Thymus (tissue), 11 donors: ENCODE results near the gene MCTS1. TPM values are rescaled to one million over a fixed set of nuclear protein-coding genes. Genes with fewer than 3 reads are reported as not detected.
"Not testable (repeated sequence)": the region's sequence is repeated elsewhere in the genome, so short reads cannot be mapped to it uniquely, and the experiment has no call there.

ENCODE experiments used
- DNase-seq, 9 donors: peaks; one replicate each; pipeline ENCODE4 v3.0.0-alpha.2; 2013; ENCODE audit warnings: low spot score in 9 of 9, low read depth in 6 of 9, missing footprints in 1 of 9
- H3K27ac ChIP-seq, 2 donors: one replicate each; pipeline ENCODE4 v1.5.1; 2013; ENCODE audit warnings: control low read depth in 1 of 2, low read depth in 1 of 2, low read length in 1 of 2, mild to moderate bottlenecking in 1 of 2, moderate library complexity in 1 of 2
- H3K27me3 ChIP-seq, 2 donors: one replicate each; pipeline ENCODE4 v1.5.1; 2013; ENCODE audit warnings: low read length in 1 of 2; ENCODE audit not compliant: control insufficient read depth in 2 of 2, insufficient read depth in 1 of 2
- H3K36me3 ChIP-seq, 2 donors: one replicate each; pipeline ENCODE4 v1.5.1; 2013; ENCODE audit warnings: low read length in 1 of 2, mild to moderate bottlenecking in 1 of 2, moderate library complexity in 1 of 2; ENCODE audit not compliant: control insufficient read depth in 2 of 2, insufficient read depth in 2 of 2
- H3K4me1 ChIP-seq, 2 donors: one replicate each; pipeline ENCODE4 v1.5.1; 2013; ENCODE audit warnings: low read length in 2 of 2; ENCODE audit not compliant: control insufficient read depth in 2 of 2, insufficient read depth in 2 of 2
- H3K4me3 ChIP-seq, 2 donors: one replicate each; pipeline ENCODE4 v1.5.1; 2013; ENCODE audit warnings: low read length in 2 of 2, control low read depth in 1 of 2, mild to moderate bottlenecking in 1 of 2
- H3K9me3 ChIP-seq, 2 donors: one replicate each; pipeline ENCODE4 v1.5.1; 2013; ENCODE audit warnings: low read length in 1 of 2, mild to moderate bottlenecking in 1 of 2; ENCODE audit not compliant: control insufficient read depth in 2 of 2, insufficient read depth in 1 of 2
- WGBS: extraction: QIAGEN DNeasy Blood & Tissue Kit; methylation state at CpG from one replicate; pipeline ENCODE4 v1.1.7; 2013; 5-methylcytosine and 5-hydroxymethylcytosine counted together
- polyA plus RNA-seq: library from polyadenylated mRNA; stranded (reverse); fragments of 200-250 nt; gene quantifications from one replicate; pipeline ENCODE4 v1.2.3, GENCODE V29; 2013
- total RNA-seq: library from RNA; stranded (reverse); fragments of 120-200 nt; gene quantifications from one replicate; pipeline ENCODE4 v1.2.4, GENCODE V29; 2013
- donor health status: healthy.

Gene MCTS1
- total and polyA plus RNA-seq, 2 donors: 62.1 to 87.1 TPM

DNA sequence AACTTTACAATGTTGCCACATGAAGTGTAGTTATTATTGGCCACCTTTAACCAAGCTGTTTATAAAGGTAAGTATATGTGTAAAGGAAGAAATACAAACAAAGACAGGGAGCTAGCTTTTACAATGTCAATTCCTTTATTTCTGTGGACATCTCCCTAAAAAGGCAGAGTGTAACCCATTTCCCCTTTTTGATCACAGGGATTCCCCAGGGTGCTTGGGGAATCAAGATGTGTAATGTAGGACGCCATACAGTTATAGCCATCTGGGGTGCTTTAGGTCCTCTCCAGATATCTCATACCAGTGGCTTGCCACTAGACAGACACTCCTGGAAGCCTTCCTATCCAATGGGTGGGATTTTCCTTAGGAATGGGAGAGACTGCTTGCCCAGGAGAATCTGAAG lies 39.0 kb upstream of the MCTS1 start:
- Histone ChIP-seq H3K4me1 (peaks cover 0 to 3% of the 10 kb centered on the region in 2 donors), H3K27me3 (no peaks in the 10 kb centered on the region), H3K4me3 (no peak overlapping the region), H3K9me3 (no peaks in the 10 kb centered on the region), H3K36me3 (no peaks in the 10 kb centered on the region), H3K27ac (no peak overlapping the region)
- WGBS: 94% methylated on average over 1 of the region's 1 CpG
- DNase-seq: no peak

DNA sequence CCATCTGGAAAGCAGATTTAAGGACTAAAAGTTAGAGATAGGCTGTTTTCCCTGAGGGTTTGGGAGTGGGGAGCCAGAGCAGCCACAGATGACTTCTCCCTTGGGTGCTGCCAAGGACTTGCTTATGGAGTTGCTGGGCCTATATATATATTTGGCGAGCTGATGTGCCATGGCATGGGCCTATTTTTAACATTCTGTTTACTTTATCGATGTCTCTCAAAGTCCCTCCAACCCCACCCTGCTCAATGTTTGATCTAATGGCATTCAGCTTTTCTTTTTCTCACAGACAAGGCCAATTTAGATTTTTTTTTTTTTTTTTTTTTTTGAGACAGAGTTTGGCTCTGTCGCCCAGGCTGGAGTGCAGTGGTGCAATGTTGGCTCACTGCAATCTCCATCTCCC lies 37.1 kb upstream of the MCTS1 start:
- Histone ChIP-seq H3K9me3 (no peaks in the 10 kb centered on the region), H3K36me3 (no peaks in the 10 kb centered on the region), H3K27me3 (no peaks in the 10 kb centered on the region), H3K4me1 (peaks cover 0 to 2% of the 10 kb centered on the region in 2 donors), H3K4me3 (no peak overlapping the region), H3K27ac (no peak overlapping the region)
- DNase-seq: no peak
- 100% methylated on average over 3 of the region's 3 CpGs for WGBS

DNA sequence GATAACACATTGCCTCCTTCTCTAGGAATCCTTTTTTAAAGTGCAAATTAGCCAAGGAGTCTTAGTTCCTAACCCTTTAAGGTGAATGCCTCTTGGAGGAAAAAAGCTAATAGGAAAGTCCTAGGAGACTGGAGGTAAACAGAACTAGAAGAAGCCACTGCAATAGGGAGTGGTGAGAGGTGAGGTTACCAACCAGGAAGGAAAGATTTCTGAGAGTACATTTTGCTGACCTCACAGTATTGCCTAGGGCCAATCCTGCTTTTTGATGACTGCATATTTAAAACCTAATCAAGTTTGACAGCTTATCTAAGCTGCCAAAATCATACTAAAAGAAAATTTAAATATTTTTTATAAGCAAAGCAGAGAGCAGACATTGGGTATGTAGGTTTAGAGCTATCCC lies 35.9 kb upstream of the MCTS1 start:
- H3K4me1 ChIP-seq: no peaks in the 10 kb centered on the region
- no peak for DNase-seq
- no peak overlapping the region for H3K4me3 ChIP-seq
- no peak overlapping the region for H3K27ac ChIP-seq
- no peaks in the 10 kb centered on the region for H3K9me3 ChIP-seq
- no peaks in the 10 kb centered on the region for H3K27me3 ChIP-seq
- H3K36me3 ChIP-seq: no peaks in the 10 kb centered on the region

DNA sequence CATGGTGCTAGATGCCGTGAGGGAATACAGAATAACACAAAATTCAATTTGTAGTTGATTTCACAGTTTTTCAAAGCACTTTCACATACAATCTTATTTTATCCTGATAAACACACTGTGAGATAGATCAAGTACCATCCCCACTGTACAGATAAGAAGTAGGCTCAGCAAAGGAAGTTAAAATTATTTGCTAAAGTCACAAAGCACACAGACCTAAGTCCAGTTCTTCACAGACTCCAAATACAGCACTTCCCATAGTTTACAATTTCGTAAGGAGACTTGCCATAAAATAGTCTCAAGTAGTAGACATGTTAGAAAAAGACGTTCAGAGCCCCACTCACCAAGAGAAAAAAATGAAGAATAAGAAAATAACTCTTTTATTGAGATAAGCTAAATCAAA lies 35.3 kb upstream of the MCTS1 start:
- H3K27me3 ChIP-seq: no peaks in the 10 kb centered on the region
- H3K36me3 ChIP-seq: no peaks in the 10 kb centered on the region
- no peak overlapping the region for H3K27ac ChIP-seq
- H3K4me1 ChIP-seq: no peaks in the 10 kb centered on the region
- 98% methylated on average over 3 of the region's 3 CpGs for WGBS
- DNase-seq: no peak
- no peak overlapping the region for H3K4me3 ChIP-seq
- no peaks in the 10 kb centered on the region for H3K9me3 ChIP-seq

DNA sequence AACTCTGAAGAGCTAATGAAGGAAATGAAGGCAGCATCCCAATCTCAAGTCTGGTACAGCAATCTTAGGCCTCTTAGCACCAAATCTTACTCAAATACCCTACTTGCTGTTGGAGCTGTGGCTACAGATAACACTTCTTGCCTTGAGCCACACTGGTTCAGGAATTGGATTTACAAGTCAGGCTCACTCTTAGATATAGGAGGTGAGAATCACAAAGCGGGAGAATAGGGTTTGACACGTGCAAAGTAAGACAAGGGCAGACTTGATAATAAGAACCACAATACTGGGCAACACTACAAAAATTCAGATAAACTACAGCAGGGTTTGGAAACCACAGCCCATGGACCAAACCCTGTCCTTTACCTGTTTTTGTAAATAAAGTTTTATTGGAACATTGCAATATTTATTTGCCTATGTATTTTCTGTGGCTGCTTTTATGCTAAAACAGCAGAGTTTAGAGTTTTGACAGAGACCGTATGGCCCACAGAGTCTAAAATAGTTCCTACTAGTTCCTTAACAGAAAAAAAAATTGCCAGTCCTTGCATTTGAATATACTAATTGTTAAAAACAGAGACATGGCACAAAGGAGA lies 33.8 kb upstream of the MCTS1 start:
- 97% methylated on average over 3 of the region's 3 CpGs for WGBS

DNA sequence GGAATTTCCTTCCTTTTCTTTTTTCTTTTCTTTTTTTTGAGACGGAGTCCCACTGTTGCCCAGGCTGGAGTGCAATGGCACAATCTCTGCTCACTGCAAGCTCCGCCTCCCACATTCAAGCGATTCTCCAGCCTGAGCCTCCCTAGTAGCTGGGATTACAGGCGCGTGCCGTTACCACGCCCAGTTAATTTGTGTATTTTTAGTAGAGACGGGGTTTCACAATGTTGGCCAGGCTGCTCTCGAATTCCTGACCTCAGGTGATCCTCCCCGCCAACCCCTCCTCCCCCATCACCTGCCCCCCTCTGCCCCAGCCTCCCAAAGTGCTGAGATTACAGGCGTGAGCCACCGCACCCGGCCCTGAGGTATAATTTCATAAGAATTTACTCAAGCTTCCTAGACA lies 30.1 kb upstream of the MCTS1 start:
- 98% methylated on average over 13 of the region's 13 CpGs for WGBS
- H3K4me1 ChIP-seq, DNase-seq, H3K9me3 ChIP-seq, H3K36me3 ChIP-seq, H3K27ac ChIP-seq, H3K4me3 ChIP-seq, H3K27me3 ChIP-seq: not testable (repeated sequence)

More for the DNA sequence above, 33.8 kb upstream of the MCTS1 start:
- no peaks in the 10 kb centered on the region for H3K9me3 ChIP-seq
- no peak overlapping the region for H3K27ac ChIP-seq
- no peaks in the 10 kb centered on the region for H3K4me1 ChIP-seq
- no peak overlapping the region for H3K4me3 ChIP-seq
- no peak for DNase-seq
- no peaks in the 10 kb centered on the region for H3K27me3 ChIP-seq
- H3K36me3 ChIP-seq: no peaks in the 10 kb centered on the region

- no peak overlapping the region for H3K27ac ChIP-seq
- 94% methylated on average over 18 of the region's 18 CpGs for WGBS
- no peaks in the 10 kb centered on the region for H3K36me3 ChIP-seq
- no peak overlapping the region for H3K4me3 ChIP-seq
- H3K4me1 ChIP-seq: no peaks in the 10 kb centered on the region
- no peaks in the 10 kb centered on the region for H3K27me3 ChIP-seq
- H3K9me3 ChIP-seq: no peaks in the 10 kb centered on the region
- DNase-seq: no peak
Observed at GRCh38 chrX:120575379-120576114, 28.4 kb upstream of the MCTS1 start.

DNA sequence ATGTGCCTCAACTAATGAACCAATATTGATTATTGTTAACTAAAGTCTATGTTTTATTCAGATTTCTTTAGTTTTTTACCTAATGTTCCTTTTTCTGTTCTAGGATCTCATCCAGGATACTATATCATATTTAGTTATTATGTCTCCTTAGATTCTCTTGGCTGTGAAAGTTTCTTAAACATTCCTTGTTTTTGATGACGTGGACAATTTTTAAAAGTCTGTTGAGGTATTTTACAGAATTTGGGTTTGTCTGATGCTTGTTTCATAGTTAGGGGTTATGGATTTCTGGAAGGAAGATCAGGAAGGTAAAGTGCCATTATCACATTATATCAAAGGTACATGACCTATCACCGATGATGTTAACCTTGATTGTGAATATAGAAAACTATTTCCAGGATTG lies 18.2 kb upstream of the MCTS1 start:
- H3K27me3 ChIP-seq: no peaks in the 10 kb centered on the region
- no peak overlapping the region for H3K4me3 ChIP-seq
- no peak overlapping the region for H3K27ac ChIP-seq
- H3K9me3 ChIP-seq: no peaks in the 10 kb centered on the region
- no peaks in the 10 kb centered on the region for H3K4me1 ChIP-seq
- DNase-seq: no peak
- 98% methylated on average over 2 of the region's 2 CpGs for whole genome bisulfite sequencing
- H3K36me3 ChIP-seq: no peaks in the 10 kb centered on the region

DNA sequence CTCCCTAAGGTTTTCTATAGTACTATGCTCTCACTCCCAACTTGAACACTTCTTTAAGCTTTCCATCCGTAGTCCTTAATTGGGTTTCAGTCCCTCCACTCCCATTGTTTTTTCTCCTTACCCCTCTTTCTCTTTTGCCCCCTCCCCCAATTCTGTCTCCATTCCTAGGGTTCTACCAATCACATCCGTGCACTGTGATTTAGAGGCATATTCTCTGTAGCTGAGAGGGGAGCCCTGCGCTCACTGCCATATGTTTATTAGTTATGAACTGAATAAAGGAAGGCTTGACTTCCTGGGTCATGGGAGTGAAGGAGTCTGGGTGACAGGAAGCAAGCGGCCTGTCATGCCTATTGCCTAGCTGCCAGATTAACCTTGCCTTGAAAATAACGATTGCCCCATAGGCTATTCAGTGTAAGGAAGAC lies 471 bp downstream of the MCTS1 start:
- Histone ChIP-seq H3K4me3 (peak overlapping the region; percentile 71 to 84), H3K4me1 (no peaks in the 10 kb centered on the region), H3K27me3 (no peaks in the 10 kb centered on the region), H3K9me3 (no peaks in the 10 kb centered on the region), H3K36me3 (peaks cover 0 to 8% of the 10 kb centered on the region in 2 donors), H3K27ac (peak overlapping the region; percentile 94 to 96)
- DNase-seq: peak in 8 of 9 donors; percentile 7 to 61 (median 26)
- WGBS: 0% methylated on average over 5 of the region's 5 CpGs
